Neural crest cell (in vitro differentiated cells): ENCODE results near the gene TMEM132A. TPM values are rescaled to one million over a fixed set of nuclear protein-coding genes. Genes with fewer than 3 reads are reported as not detected.

Experiments
- DNase-seq: peaks from one replicate; pipeline ENCODE4 v3.0.0; 2021; ENCODE audit warnings: low read depth, mixed read lengths, low spot score
- H3K27ac Mint-ChIP-seq: one replicate; pipeline ENCODE4 v1.8.0; 2021; ENCODE audit warnings: mild to moderate bottlenecking, mixed read lengths; ENCODE audit not compliant: unreplicated experiment
- H3K27me3 Mint-ChIP-seq: 2 replicates; pipeline ENCODE4 v1.8.0; 2021; ENCODE audit warnings: low read depth, mild to moderate bottlenecking, mixed read lengths
- H3K36me3 Mint-ChIP-seq: 2 replicates; pipeline ENCODE4 v1.8.0; 2021; ENCODE audit warnings: low read depth, mild to moderate bottlenecking, mixed read lengths
- H3K4me1 Mint-ChIP-seq: 2 replicates; pipeline ENCODE4 v1.8.0; 2021; ENCODE audit warnings: mixed read lengths
- H3K4me3 Mint-ChIP-seq: one replicate; pipeline ENCODE4 v1.8.0; 2021; ENCODE audit warnings: mild to moderate bottlenecking, mixed read lengths
- H3K9me3 Mint-ChIP-seq: 2 replicates; pipeline ENCODE4 v1.8.0; 2021; ENCODE audit warnings: mixed read lengths
- total RNA-seq: library from RNA; stranded (reverse); gene quantifications from 2 replicates; pipeline ENCODE4 v1.2.1, GENCODE V29; 2021
- TF ChIP-seq, protein P1 (sequence below): fragments of 200-600 bp; sonication (generic); conservative IDR thresholded peaks from 2 replicates; pipeline ENCODE4 v1.5.0; 2021; ENCODE audit warnings: antibody characterized with exemption, mild to moderate bottlenecking

TMEM132A gene
- total RNA-seq, 1 donor from 2014 or later: 216 TPM

- TF ChIP-seq, protein P1, sequence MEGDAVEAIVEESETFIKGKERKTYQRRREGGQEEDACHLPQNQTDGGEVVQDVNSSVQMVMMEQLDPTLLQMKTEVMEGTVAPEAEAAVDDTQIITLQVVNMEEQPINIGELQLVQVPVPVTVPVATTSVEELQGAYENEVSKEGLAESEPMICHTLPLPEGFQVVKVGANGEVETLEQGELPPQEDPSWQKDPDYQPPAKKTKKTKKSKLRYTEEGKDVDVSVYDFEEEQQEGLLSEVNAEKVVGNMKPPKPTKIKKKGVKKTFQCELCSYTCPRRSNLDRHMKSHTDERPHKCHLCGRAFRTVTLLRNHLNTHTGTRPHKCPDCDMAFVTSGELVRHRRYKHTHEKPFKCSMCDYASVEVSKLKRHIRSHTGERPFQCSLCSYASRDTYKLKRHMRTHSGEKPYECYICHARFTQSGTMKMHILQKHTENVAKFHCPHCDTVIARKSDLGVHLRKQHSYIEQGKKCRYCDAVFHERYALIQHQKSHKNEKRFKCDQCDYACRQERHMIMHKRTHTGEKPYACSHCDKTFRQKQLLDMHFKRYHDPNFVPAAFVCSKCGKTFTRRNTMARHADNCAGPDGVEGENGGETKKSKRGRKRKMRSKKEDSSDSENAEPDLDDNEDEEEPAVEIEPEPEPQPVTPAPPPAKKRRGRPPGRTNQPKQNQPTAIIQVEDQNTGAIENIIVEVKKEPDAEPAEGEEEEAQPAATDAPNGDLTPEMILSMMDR: no peak
- H3K9me3 Mint-ChIP-seq: no peaks in the 10 kb centered on the region
- no peak overlapping the region for H3K4me3 Mint-ChIP-seq
- H3K27me3 Mint-ChIP-seq: peaks cover 9% of the 10 kb centered on the region
- H3K36me3 Mint-ChIP-seq: no peaks in the 10 kb centered on the region
- no peak for DNase-seq
- no peaks in the 10 kb centered on the region for H3K4me1 Mint-ChIP-seq
- no peak overlapping the region for H3K27ac Mint-ChIP-seq
Observed at GRCh38 chr11:60985501-60985900, 61.2 kb downstream of the TMEM132A start.

DNA sequence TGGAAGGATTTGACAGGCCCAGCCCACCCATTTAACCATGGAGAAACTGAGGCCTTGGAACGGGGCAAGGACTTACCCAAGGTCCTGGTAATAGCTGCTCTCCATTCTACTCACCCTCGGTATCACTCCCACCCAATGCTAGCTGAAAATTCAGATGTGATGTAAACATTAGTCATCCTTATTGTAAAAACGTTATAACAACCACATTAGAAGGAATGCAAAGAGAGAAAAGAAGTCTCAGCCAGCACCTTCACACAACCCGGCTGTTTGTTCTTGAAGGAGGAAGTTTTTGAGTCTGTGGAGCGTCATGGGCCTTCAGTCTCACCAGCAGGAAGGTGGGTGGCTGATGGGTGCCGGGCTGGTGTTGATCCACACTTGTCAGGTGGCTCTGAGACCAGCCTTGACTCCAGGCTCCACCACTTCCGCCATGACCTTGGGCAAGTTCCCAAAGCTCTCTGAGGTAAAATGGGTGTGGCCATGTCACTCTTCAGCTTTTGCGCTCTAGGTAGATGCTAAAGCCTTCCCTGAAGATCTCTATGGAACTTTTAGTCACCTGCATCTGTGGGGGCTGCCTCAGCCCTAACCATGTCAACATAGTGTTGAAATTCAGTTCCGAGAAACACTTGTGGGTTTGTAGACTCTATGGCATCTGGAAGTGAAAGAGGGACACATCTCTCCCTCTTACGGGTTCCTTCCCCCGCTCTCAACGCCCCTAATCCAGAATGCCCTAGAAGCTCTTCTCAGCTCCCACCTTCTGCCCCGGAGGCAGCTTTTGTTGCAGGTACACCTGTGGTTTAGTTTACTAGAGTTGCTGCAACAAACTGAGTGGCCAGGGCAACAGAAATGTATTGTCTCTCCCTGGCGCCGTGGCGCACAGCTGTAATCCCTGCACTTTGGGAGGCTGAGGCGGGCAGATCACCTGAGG, 62.0 kb downstream of the TMEM132A start:
- Mint-ChIP-seq H3K9me3 (no peaks in the 10 kb centered on the region), H3K27ac (no peak overlapping the region), H3K27me3 (peaks cover 9% of the 10 kb centered on the region), H3K36me3 (no peaks in the 10 kb centered on the region), H3K4me3 (no peak overlapping the region), H3K4me1 (no peaks in the 10 kb centered on the region)
- TF ChIP-seq, protein P1: no peak
- no peak for DNase-seq

Other genes starting within 250 kb of the TMEM132A start
- gene MS4A8, start 224.8 kb upstream of the TMEM132A start, total RNA-seq: not detected in 2 replicates
- gene MS4A18, start 199.7 kb upstream of the TMEM132A start, total RNA-seq: not detected in 2 replicates
- not detected in 2 replicates for gene MS4A15, start 167.6 kb upstream of the TMEM132A start, total RNA-seq
- not detected in 2 replicates for gene MS4A10, start 139.1 kb upstream of the TMEM132A start, total RNA-seq
- gene CCDC86, start 82.3 kb upstream of the TMEM132A start, total RNA-seq: 41.6 and 44.3 TPM in 2 replicates
- 0.16 and 0.32 TPM in 2 replicates for gene PTGDR2, start 68.5 kb upstream of the TMEM132A start, total RNA-seq
- gene ZP1, start 56.9 kb upstream of the TMEM132A start, total RNA-seq: not detected in 2 replicates
- gene PRPF19, start 17.9 kb upstream of the TMEM132A start, total RNA-seq: 183 and 189 TPM in 2 replicates
- 64.4 and 65.6 TPM in 2 replicates for gene TMEM109, start 10.3 kb upstream of the TMEM132A start, total RNA-seq
- 7.4 and 10.4 TPM in 2 replicates for gene SLC15A3, start 27.7 kb downstream of the TMEM132A start, total RNA-seq
- 0.30 and 0.39 TPM in 2 replicates for gene CD6, start 47.2 kb downstream of the TMEM132A start, total RNA-seq
- gene CD5, start 178.0 kb downstream of the TMEM132A start, total RNA-seq: not detected in 2 replicates
- 25.8 and 26.0 TPM in 2 replicates for gene VPS37C, start 237.0 kb downstream of the TMEM132A start, total RNA-seq